Activated naive CD8-positive, alpha-beta T cell (primary cell): ENCODE results near the gene SHCBP1L.
A peak's percentile ranks its signal among the peaks of the same experiment; 100 is the strongest.

ENCODE experiments used
- H3K27ac Mint-ChIP-seq: one replicate; pipeline ENCODE4 v1.8.0; 2021; ENCODE audit warnings: mixed read lengths
- H3K27me3 Mint-ChIP-seq: one replicate; pipeline ENCODE4 v1.8.0; 2021; ENCODE audit warnings: mixed read lengths
- H3K36me3 Mint-ChIP-seq: one replicate; pipeline ENCODE4 v1.8.0; 2021; ENCODE audit warnings: mixed read lengths
- H3K4me1 Mint-ChIP-seq: one replicate; pipeline ENCODE4 v1.8.0; 2021; ENCODE audit warnings: low read depth, mixed read lengths
- H3K4me3 Mint-ChIP-seq: one replicate; pipeline ENCODE4 v1.8.0; 2021; ENCODE audit warnings: mild to moderate bottlenecking, mixed read lengths
- H3K9me3 Mint-ChIP-seq: one replicate; pipeline ENCODE4 v1.8.0; 2021; ENCODE audit warnings: low read depth, mixed read lengths

Gene SHCBP1L

DNA sequence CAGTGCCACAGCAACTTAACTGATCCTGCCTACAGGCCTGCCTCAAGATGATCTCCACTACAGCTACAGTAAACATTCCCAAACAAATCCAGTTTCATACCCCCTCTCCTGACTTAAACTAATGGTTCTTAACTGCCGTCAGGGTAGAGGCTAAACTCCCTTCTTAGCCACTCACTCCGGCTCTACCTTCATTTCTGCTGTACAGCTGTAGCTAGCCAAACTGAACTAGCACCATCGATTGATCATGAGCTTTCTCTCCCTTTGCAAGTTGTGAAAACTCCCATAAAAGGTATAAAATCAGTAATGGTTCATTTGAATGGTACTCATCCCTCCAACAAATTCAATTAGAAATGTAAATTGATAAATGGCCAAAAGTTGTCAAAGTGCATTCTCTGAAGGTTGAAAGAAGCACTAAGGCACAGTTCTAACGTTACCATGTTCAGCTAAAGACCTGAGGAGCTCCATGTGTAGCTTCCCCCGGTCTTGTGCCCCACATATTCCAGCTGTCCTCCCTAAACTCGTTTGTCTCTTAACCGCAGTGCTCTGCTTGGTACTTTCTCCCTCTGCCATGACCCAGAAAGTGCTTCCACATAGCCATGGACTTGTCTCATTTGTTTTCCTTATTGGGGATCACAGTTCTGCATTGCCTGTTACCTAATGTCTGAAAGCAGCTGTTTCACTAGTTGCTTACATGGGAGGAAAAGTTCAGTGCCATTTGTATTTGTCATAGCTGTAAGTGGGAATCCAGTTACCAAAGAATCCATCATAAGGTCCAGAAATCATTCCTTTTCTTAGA is 64.0 kb downstream of the SHCBP1L start:
- H3K36me3 Mint-ChIP-seq = peaks cover 29% of the 10 kb centered on the region
- H3K4me1 Mint-ChIP-seq = peaks cover 25% of the 10 kb centered on the region
- H3K27ac Mint-ChIP-seq = peak overlapping the region; percentile 51
- H3K27me3 Mint-ChIP-seq = no peaks in the 10 kb centered on the region
- no peak overlapping the region for H3K4me3 Mint-ChIP-seq
- peaks cover 5% of the 10 kb centered on the region for H3K9me3 Mint-ChIP-seq

- Mint-ChIP-seq H3K4me3 (no peak overlapping the region), H3K27ac (peak overlapping the region; percentile 68), H3K4me1 (peaks cover 25% of the 10 kb centered on the region), H3K36me3 (peaks cover 32% of the 10 kb centered on the region), H3K27me3 (no peaks in the 10 kb centered on the region), H3K9me3 (peaks cover 5% of the 10 kb centered on the region)
Observed at GRCh38 chr1:182886985-182887384, 66.0 kb downstream of the SHCBP1L start.

GRCh38 chr1:182885591-182885990 is 67.4 kb downstream of the SHCBP1L start:
- Mint-ChIP-seq H3K27me3 (no peaks in the 10 kb centered on the region), H3K4me3 (no peak overlapping the region), H3K9me3 (peaks cover under 1% of the 10 kb centered on the region), H3K27ac (peak overlapping the region; percentile 1), H3K4me1 (peaks cover 22% of the 10 kb centered on the region), H3K36me3 (peaks cover 36% of the 10 kb centered on the region)

- Mint-ChIP-seq H3K9me3 (no peaks in the 10 kb centered on the region), H3K27ac (no peak overlapping the region), H3K4me3 (no peak overlapping the region), H3K4me1 (peaks cover 15% of the 10 kb centered on the region), H3K27me3 (no peaks in the 10 kb centered on the region), H3K36me3 (peaks cover 38% of the 10 kb centered on the region)
Observed at GRCh38 chr1:182884872-182885271, 68.1 kb downstream of the SHCBP1L start.

DNA sequence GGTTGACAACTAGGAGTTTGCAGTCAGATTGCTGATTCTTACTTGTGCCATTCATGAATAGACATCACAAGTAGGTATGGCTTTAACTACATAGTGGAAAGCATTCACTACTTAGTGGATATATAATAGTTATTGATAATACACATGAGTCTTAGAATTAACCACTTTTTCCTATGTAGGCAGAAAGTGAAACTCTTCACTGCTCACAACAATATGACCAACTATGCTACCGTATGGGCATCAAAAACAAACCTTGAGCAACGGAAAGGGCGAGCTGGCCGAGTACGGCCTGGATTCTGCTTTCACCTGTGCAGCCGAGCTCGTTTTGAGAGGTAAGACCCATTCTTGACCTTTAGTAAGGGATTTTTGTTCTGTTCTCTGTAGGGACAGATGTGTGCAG is 75.1 kb downstream of the SHCBP1L start:
- Mint-ChIP-seq H3K9me3 (no peaks in the 10 kb centered on the region), H3K36me3 (peaks cover 20% of the 10 kb centered on the region), H3K4me1 (peaks cover 11% of the 10 kb centered on the region), H3K4me3 (no peak overlapping the region), H3K27ac (peak overlapping the region; percentile 78), H3K27me3 (no peaks in the 10 kb centered on the region)

- peaks cover 11% of the 10 kb centered on the region for H3K4me1 Mint-ChIP-seq
- H3K4me3 Mint-ChIP-seq = no peak overlapping the region
- H3K9me3 Mint-ChIP-seq = no peaks in the 10 kb centered on the region
- H3K27me3 Mint-ChIP-seq = no peaks in the 10 kb centered on the region
- H3K36me3 Mint-ChIP-seq = peaks cover 19% of the 10 kb centered on the region
- H3K27ac Mint-ChIP-seq = peak overlapping the region; percentile 78
Observed at GRCh38 chr1:182877331-182877730, 75.6 kb downstream of the SHCBP1L start.

GRCh38 chr1:182875889-182876288 is 77.1 kb downstream of the SHCBP1L start:
- Mint-ChIP-seq H3K4me1 (peaks cover 13% of the 10 kb centered on the region), H3K27me3 (no peaks in the 10 kb centered on the region), H3K27ac (peak overlapping the region; percentile 58), H3K9me3 (no peaks in the 10 kb centered on the region), H3K36me3 (peaks cover 16% of the 10 kb centered on the region), H3K4me3 (no peak overlapping the region)

- Mint-ChIP-seq H3K36me3 (peaks cover 10% of the 10 kb centered on the region), H3K27me3 (no peaks in the 10 kb centered on the region), H3K27ac (peak overlapping the region; percentile 66), H3K4me3 (no peak overlapping the region), H3K4me1 (peaks cover 13% of the 10 kb centered on the region), H3K9me3 (no peaks in the 10 kb centered on the region)
Observed at GRCh38 chr1:182872881-182873280, 80.1 kb downstream of the SHCBP1L start.

DNA sequence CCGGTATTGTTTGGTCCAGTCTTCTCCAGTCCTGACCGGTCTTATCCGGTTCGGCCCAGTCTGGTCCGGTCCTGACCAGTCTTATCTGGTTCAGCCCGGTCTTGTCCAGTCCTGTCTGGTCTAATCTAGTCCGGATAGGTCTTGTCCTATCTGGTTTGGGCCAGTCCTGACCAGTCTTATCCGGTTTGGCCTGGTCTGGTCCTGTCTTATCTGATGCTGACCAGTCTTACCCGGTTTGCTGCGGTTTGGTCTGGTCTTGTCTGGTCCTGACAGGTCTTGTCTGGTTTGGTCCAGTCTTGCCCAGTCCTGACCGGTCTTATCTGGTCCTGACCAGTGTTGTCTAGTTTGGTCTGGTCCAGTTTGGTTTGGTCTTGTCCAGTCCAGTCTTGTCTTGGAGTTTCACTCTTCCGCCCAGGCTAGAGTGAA is 83.7 kb downstream of the SHCBP1L start:
- peaks cover 9% of the 10 kb centered on the region for H3K36me3 Mint-ChIP-seq
- H3K4me3 Mint-ChIP-seq = no peak overlapping the region
- H3K27ac Mint-ChIP-seq = no peak overlapping the region
- H3K27me3 Mint-ChIP-seq = no peaks in the 10 kb centered on the region
- H3K9me3 Mint-ChIP-seq = no peaks in the 10 kb centered on the region
- peaks cover 15% of the 10 kb centered on the region for H3K4me1 Mint-ChIP-seq

DNA sequence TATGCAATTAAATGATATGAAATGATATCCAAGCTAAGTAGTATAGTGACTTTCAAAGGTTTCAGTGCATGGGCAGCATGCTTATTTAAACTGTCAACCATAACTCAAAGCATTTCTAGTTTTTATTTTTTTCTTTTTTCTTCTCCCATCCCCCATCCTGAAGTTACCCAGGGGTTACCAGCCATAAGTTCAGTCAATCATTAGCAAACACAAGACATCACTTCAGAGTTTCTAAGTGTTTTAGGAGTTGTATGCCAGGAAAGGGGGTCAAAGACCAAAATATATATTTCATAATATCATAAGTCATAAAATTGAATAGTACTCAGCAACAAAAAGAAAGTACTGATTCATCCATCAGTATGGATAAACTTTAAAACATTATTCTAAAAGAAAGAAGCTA is 85.1 kb downstream of the SHCBP1L start:
- Mint-ChIP-seq H3K27me3 (no peaks in the 10 kb centered on the region), H3K4me3 (no peak overlapping the region), H3K4me1 (peaks cover 11% of the 10 kb centered on the region), H3K27ac (peak overlapping the region; percentile 34), H3K36me3 (peaks cover 9% of the 10 kb centered on the region), H3K9me3 (no peaks in the 10 kb centered on the region)

DNA sequence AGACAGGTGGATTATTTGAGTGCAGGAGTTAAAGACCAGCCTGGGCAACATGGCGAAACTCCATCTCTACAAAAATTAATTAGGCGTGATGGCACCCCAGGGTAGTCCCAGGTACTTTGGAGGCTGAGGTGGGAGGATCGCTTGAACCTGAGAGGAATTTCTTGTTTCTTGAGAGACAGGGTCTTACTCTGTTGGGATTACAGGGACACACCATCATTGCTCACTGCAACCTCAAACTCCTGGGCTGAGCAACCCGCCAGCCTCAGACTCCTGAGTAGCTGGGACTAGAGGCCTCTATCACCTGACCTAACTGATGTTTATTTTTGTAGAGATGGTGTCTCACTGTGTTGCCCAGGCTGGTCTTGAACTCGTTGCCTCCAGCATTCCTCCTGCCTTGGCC is 89.0 kb downstream of the SHCBP1L start:
- no peaks in the 10 kb centered on the region for H3K9me3 Mint-ChIP-seq
- H3K4me3 Mint-ChIP-seq = no peak overlapping the region
- peaks cover 8% of the 10 kb centered on the region for H3K36me3 Mint-ChIP-seq
- H3K4me1 Mint-ChIP-seq = peaks cover 32% of the 10 kb centered on the region
- no peaks in the 10 kb centered on the region for H3K27me3 Mint-ChIP-seq
- H3K27ac Mint-ChIP-seq = peak overlapping the region; percentile 35

DNA sequence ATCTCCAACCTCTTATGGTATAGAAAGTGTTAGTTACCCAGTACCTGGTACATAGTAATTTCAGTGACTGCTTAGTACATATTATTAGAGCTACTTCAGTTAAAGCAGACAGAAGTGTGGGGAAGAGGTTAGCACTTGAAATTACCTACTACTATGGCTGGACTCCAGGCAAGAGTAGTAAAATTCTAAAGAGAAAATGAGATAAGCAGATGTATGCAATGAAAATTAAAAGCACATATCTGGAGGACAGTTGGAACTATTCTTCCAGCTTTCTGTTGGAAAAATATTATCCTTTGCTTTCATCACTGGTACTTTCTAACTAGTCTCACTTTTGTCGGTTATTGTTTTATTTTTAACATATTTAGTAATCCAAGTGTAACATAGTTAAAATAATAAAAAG is 90.1 kb downstream of the SHCBP1L start:
- Mint-ChIP-seq H3K9me3 (no peaks in the 10 kb centered on the region), H3K36me3 (peaks cover 14% of the 10 kb centered on the region), H3K27me3 (no peaks in the 10 kb centered on the region), H3K4me3 (no peak overlapping the region), H3K4me1 (peaks cover 32% of the 10 kb centered on the region), H3K27ac (peak overlapping the region; percentile 76)

DNA sequence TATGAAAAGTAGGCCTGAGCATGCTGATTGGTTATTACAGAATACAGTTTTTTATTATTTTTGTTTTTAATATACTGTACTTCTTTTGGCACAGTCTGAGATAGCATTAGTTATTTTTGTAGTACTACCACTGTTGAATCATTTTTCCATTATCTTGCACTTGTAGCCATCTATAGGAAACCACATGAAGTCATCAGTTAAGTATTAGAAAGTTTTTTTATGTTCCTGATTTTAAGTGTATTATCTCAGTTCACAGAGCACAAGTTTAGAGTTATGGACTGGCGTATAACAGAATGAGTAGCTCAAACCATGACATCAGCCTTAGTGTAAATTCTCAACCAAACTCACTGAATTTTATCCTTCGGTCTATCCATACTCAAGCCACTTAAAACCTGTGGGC is 91.0 kb downstream of the SHCBP1L start:
- no peaks in the 10 kb centered on the region for H3K27me3 Mint-ChIP-seq
- no peaks in the 10 kb centered on the region for H3K9me3 Mint-ChIP-seq
- peaks cover 12% of the 10 kb centered on the region for H3K36me3 Mint-ChIP-seq
- H3K27ac Mint-ChIP-seq = peak overlapping the region; percentile 76
- peaks cover 32% of the 10 kb centered on the region for H3K4me1 Mint-ChIP-seq
- H3K4me3 Mint-ChIP-seq = no peak overlapping the region

DNA sequence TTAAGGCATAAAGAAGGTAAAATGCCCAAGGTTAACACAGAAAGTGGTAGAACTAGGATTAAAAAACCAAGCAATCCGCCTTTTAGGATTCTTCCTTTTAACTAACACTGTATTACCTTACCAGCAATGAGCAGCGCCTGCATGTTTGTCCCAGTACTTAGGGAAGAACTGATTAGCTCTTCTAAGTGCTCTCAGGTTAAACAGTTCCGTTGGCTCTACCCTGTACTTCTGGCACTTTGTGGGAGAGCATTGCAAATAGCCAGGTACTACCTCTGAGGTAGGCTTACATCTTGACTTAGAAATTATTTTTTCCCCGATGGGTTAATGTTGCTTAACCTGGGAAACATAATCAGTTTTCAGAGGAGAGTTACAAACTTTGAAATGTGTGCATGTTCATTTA is 92.3 kb downstream of the SHCBP1L start:
- Mint-ChIP-seq H3K36me3 (peaks cover 10% of the 10 kb centered on the region), H3K9me3 (no peaks in the 10 kb centered on the region), H3K27ac (no peak overlapping the region), H3K27me3 (no peaks in the 10 kb centered on the region), H3K4me3 (no peak overlapping the region), H3K4me1 (peaks cover 29% of the 10 kb centered on the region)

- Mint-ChIP-seq H3K27ac (no peak overlapping the region), H3K36me3 (peaks cover 9% of the 10 kb centered on the region), H3K4me3 (no peak overlapping the region), H3K4me1 (peaks cover 18% of the 10 kb centered on the region), H3K9me3 (no peaks in the 10 kb centered on the region), H3K27me3 (no peaks in the 10 kb centered on the region)
Observed at GRCh38 chr1:182857212-182857611, 95.8 kb downstream of the SHCBP1L start.

DNA sequence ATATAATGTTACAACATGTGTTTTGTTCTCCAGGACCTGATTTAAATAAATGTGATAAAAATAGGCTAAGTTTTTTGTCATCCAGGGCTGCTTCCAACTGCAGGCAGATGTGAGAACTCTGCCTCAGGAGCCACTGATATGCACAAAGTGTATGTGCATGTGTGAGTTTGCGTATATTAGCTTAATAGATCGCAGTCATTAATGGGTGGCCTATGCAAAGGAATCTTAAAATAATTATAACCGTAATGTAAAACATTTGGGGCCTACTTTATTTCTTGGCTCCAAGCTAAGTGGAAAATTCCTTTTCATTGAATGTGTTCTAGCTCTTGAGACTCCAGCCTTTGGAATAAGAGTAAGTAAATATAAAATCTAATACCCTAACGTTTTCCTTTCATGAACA is 97.1 kb downstream of the SHCBP1L start:
- Mint-ChIP-seq H3K4me1 (peaks cover 14% of the 10 kb centered on the region), H3K27ac (no peak overlapping the region), H3K4me3 (no peak overlapping the region), H3K9me3 (no peaks in the 10 kb centered on the region), H3K27me3 (no peaks in the 10 kb centered on the region), H3K36me3 (peaks cover 6% of the 10 kb centered on the region)
